ENCODE results near the gene DIAPH1. TPM values are rescaled to one million over a fixed set of nuclear protein-coding genes. Genes with fewer than 3 reads are reported as not detected.

The DIAPH1 gene
- total RNA-seq, 4 donors from 2014 or later, result 35.2 to 62.3 (median 53.4) TPM

GRCh38 chr5:141640698-141641097, 21.9 kb upstream of the DIAPH1 start:
- ATAC-seq, result no peak
- WGBS, 2 donors (ENCODE audit: low coverage in 1 of 2), result no CpG with 5 or more reads among the region's 9 CpGs

GRCh38 chr5:141640051-141640415, 21.2 kb upstream of the DIAPH1 start:
- Histone ChIP-seq H3K27me3 (peaks cover 11% of the 10 kb centered on the region), H3K9me3 (no peaks in the 10 kb centered on the region), H3K27ac (no peak overlapping the region), H3K4me1 (peaks cover 0 to 25% (median 17%) of the 10 kb centered on the region in 3 donors), H3K36me3 (peaks cover 0 to 51% of the 10 kb centered on the region in 2 donors), H3K4me3 (no peak overlapping the region)
- WGBS, 2 donors (ENCODE audit: low coverage in 1 of 2), result no CpG with 5 or more reads among the region's 3 CpGs
- ATAC-seq, result no peak
- TF ChIP-seq POLR2AphosphoS5 (IDR thresholded peaks at IDR 0.05), result no peak
- no peak for TF ChIP-seq CTCF (IDR thresholded peaks at IDR 0.05)
- no peak for TF ChIP-seq EP300 (IDR thresholded peaks at IDR 0.05)
- TF ChIP-seq POLR2A (IDR thresholded peaks at IDR 0.05), result no peak

More at GRCh38 chr5:141640698-141641097, 21.9 kb upstream of the DIAPH1 start:
- Histone ChIP-seq H3K27me3 (peaks cover 11% of the 10 kb centered on the region), H3K27ac (no peak overlapping the region), H3K4me3 (no peak overlapping the region), H3K4me1 (peaks cover 0 to 18% (median 11%) of the 10 kb centered on the region in 3 donors), H3K36me3 (peaks cover 0 to 55% of the 10 kb centered on the region in 2 donors), H3K9me3 (no peaks in the 10 kb centered on the region)
- TF ChIP-seq POLR2AphosphoS5 (IDR thresholded peaks at IDR 0.05), result no peak
- TF ChIP-seq POLR2A (IDR thresholded peaks at IDR 0.05), result no peak
- no peak for TF ChIP-seq EP300 (IDR thresholded peaks at IDR 0.05)
- no peak for TF ChIP-seq CTCF (IDR thresholded peaks at IDR 0.05)

GRCh38 chr5:141639357-141640050, 20.7 kb upstream of the DIAPH1 start:
- TF ChIP-seq POLR2AphosphoS5 (IDR thresholded peaks at IDR 0.05) (no peak), CTCF (IDR thresholded peaks at IDR 0.05) (no peak), EP300 (IDR thresholded peaks at IDR 0.05) (no peak), POLR2A (IDR thresholded peaks at IDR 0.05) (no peak)
- ATAC-seq, result no peak
- Histone ChIP-seq H3K4me1 (peaks cover 0 to 30% (median 23%) of the 10 kb centered on the region in 3 donors), H3K9me3 (no peaks in the 10 kb centered on the region), H3K36me3 (peaks cover 0 to 48% of the 10 kb centered on the region in 2 donors), H3K27me3 (peaks cover 11% of the 10 kb centered on the region), H3K4me3 (no peak overlapping the region), H3K27ac (no peak overlapping the region)
- 79 to 87% methylated on average over 2 to 4 of the region's 12 CpGs for WGBS, 2 donors (ENCODE audit: low coverage in 1 of 2)

GRCh38 chr5:141638771-141639170, 20.0 kb upstream of the DIAPH1 start:
- TF ChIP-seq POLR2A (IDR thresholded peaks at IDR 0.05), result no peak
- TF ChIP-seq EP300 (IDR thresholded peaks at IDR 0.05), result no peak
- no peak for TF ChIP-seq CTCF (IDR thresholded peaks at IDR 0.05)
- TF ChIP-seq POLR2AphosphoS5 (IDR thresholded peaks at IDR 0.05), result no peak
- 86 to 100% methylated on average over 1 to 2 of the region's 2 CpGs for WGBS, 2 donors (ENCODE audit: low coverage in 1 of 2)
- Histone ChIP-seq H3K4me3 (no peak overlapping the region), H3K36me3 (peaks cover 0 to 48% of the 10 kb centered on the region in 2 donors), H3K4me1 (peaks cover 0 to 37% (median 24%) of the 10 kb centered on the region in 3 donors), H3K27me3 (peaks cover 11% of the 10 kb centered on the region), H3K27ac (no peak overlapping the region), H3K9me3 (no peaks in the 10 kb centered on the region)
- no peak for ATAC-seq

All from gastroesophageal sphincter (tissue), 4 donors.